Smooth muscle cell (in vitro differentiated cells): ENCODE data around the gene CCDC85B. TPM values are rescaled to one million over a fixed set of nuclear protein-coding genes. Genes with fewer than 3 reads are reported as not detected.

Source experiments
- DNase-seq: peaks from one replicate; lab custom pipeline; 2025; ENCODE audit not compliant: unreplicated experiment; lab: John Stamatoyannopoulos, UW
- H2AFZ ChIP-seq: fragments of 200-600 bp; sonication (generic); 2 replicates; pipeline ENCODE4 v1.6.0; 2016; ENCODE audit warnings: antibody characterized with exemption, low read depth, mild to moderate bottlenecking
- H3F3A ChIP-seq: fragments of 200-600 bp; sonication (generic); 2 replicates; pipeline ENCODE4 v1.6.0; 2017; ENCODE audit warnings: antibody characterized with exemption, low read depth
- H3K27ac ChIP-seq: fragments of 200-600 bp; sonication (generic); 2 replicates; pipeline ENCODE4 v1.5.1; 2016; ENCODE audit warnings: low read depth, mild to moderate bottlenecking
- H3K27me3 ChIP-seq: fragments of 200-600 bp; sonication (generic); 2 replicates; pipeline ENCODE4 v1.6.1; 2016; ENCODE audit warnings: low read depth, mild to moderate bottlenecking
- H3K36me3 ChIP-seq: fragments of 200-600 bp; sonication (generic); 2 replicates; pipeline ENCODE4 v1.5.1; 2016; ENCODE audit warnings: low read depth
- H3K4me1 ChIP-seq: fragments of 200-600 bp; sonication (generic); 2 replicates; pipeline ENCODE4 v1.5.1; 2016; ENCODE audit warnings: low read depth
- H3K4me2 ChIP-seq: fragments of 200-600 bp; sonication (generic); 2 replicates; pipeline ENCODE4 v1.6.0; 2016; ENCODE audit warnings: mild to moderate bottlenecking
- H3K4me3 ChIP-seq: fragments of 200-600 bp; sonication (generic); 2 replicates; pipeline ENCODE4 v1.5.1; 2016; ENCODE audit warnings: mild to moderate bottlenecking
- H3K79me2 ChIP-seq: fragments of 200-600 bp; sonication (generic); 2 replicates; pipeline ENCODE4 v1.6.0; 2016; ENCODE audit warnings: low read depth, mild to moderate bottlenecking
- H3K9ac ChIP-seq: fragments of 200-600 bp; sonication (generic); 2 replicates; pipeline ENCODE4 v1.6.0; 2016; ENCODE audit warnings: low read depth
- H3K9me3 ChIP-seq: fragments of 200-600 bp; sonication (generic); replicated peaks from 2 replicates; pipeline ENCODE4 v1.5.1; 2016; ENCODE audit warnings: low read depth
- H4K20me1 ChIP-seq: fragments of 200-600 bp; sonication (generic); 2 replicates; pipeline ENCODE4 v1.6.0; 2016; ENCODE audit warnings: low read depth
- WGBS: methylation state at CpG from one replicate; pipeline ENCODE4 v1.1.7; 2016; ENCODE audit warnings: low lambda C conversion rate; 5-methylcytosine and 5-hydroxymethylcytosine counted together
- polyA plus RNA-seq: library from polyadenylated mRNA; unstranded; fragments of >200 nt; fragmentation: Nextera tagmentation; extraction: Ambion mirVana; gene quantifications from 2 replicates; pipeline ENCODE4 v1.2.1, GENCODE V29; 2016
- total RNA-seq: library from RNA; depleted of rRNA; stranded (reverse); fragments of >200 nt; gene quantifications from 2 replicates; pipeline ENCODE4 v1.2.3, GENCODE V29; 2014
- TF ChIP-seq, protein P1 (sequence below): fragments of 200-600 bp; sonication (generic); IDR thresholded peaks from 2 replicates; pipeline ENCODE4 v1.5.1; 2017; ENCODE audit warnings: borderline replicate concordance, mild to moderate bottlenecking, antibody characterized with exemption; ENCODE audit not compliant: insufficient read depth, poor library complexity, severe bottlenecking

CCDC85B gene
- total and polyA plus RNA-seq, 2 experiments from 2014 or later, result 19.5 to 55.7 TPM

DNA sequence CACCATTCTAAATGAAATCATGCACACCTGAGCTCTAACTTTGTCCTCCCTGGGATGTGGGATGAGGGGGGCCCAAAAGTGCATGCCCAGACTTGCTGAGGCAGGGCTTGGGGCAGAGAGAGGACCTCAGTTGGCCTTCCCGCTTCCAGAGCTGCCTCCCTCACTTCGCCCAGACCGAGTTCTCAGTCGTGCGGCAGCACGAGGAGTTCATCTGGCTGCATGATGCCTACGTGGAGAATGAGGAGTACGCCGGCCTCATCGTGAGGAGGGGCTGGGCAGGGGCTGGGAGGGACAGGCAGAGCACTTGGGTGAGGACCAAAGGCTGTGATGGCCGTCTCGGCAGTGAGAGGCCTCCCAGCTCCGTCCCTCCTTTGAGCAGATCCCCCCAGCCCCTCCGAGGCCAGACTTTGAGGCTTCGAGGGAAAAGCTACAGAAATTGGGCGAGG is 40.7 kb upstream of the CCDC85B start:
- Histone ChIP-seq H3K9ac (no peak overlapping the region), H3F3A (peaks cover 26% of the 10 kb centered on the region)

DNA sequence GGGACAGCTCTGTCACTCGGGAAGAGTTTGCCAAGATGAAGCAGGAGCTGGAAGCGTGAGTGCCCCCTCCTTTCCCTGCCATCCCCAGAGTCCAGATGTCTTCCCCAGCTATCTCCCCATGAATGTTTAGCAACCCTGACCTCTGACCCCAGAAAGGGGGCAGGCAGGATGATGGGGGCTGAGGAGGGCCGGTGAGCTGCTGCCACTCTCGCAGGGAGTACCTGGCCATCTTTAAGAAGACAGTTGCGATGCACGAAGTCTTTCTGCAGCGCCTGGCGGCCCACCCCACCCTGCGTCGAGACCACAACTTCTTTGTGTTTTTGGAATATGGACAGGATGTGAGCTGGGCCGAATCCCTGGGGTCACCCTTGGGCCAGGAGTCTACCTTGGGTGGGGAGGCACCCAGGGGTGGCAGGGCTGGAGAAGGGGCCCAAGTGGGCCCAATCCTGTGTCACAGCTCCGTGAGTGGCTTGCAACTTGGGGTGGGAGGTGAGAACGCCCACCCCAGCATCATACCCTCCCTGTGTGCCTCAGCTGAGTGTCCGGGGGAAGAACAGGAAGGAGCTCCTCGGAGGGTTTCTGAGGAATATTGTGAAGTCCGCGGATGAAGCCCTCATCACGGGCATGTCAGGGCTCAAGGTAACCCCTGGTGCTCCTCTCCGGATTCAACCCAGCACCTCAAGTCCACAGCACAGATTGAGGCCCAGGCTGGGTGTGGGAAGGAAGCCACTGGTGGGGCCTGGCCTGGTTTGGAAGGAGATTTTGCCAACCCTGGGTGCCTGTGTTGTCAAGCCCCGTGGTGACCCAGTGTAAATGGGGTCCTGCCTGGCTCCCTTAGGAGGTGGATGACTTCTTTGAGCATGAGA is 40.0 kb upstream of the CCDC85B start:
- DNase-seq, result no peak
- Histone ChIP-seq H4K20me1 (peaks cover 49% of the 10 kb centered on the region), H3K79me2 (peaks cover 27% of the 10 kb centered on the region), H3K4me3 (no peak overlapping the region), H3K27ac (no peak overlapping the region), H3K36me3 (peaks cover 10% of the 10 kb centered on the region), H3F3A (peaks cover 29% of the 10 kb centered on the region), H3K9ac (no peak overlapping the region), H2AFZ (no peak overlapping the region), H3K9me3 (no peaks in the 10 kb centered on the region), H3K4me2 (no peak overlapping the region), H3K4me1 (no peaks in the 10 kb centered on the region), H3K27me3 (no peaks in the 10 kb centered on the region)
- TF ChIP-seq, protein P1, sequence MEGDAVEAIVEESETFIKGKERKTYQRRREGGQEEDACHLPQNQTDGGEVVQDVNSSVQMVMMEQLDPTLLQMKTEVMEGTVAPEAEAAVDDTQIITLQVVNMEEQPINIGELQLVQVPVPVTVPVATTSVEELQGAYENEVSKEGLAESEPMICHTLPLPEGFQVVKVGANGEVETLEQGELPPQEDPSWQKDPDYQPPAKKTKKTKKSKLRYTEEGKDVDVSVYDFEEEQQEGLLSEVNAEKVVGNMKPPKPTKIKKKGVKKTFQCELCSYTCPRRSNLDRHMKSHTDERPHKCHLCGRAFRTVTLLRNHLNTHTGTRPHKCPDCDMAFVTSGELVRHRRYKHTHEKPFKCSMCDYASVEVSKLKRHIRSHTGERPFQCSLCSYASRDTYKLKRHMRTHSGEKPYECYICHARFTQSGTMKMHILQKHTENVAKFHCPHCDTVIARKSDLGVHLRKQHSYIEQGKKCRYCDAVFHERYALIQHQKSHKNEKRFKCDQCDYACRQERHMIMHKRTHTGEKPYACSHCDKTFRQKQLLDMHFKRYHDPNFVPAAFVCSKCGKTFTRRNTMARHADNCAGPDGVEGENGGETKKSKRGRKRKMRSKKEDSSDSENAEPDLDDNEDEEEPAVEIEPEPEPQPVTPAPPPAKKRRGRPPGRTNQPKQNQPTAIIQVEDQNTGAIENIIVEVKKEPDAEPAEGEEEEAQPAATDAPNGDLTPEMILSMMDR, result no peak
- 95% methylated on average over 20 of the region's 20 CpGs for WGBS

More for the DNA sequence above, 40.7 kb upstream of the CCDC85B start:
- 77% methylated on average over 16 of the region's 16 CpGs for WGBS
- peaks cover 9% of the 10 kb centered on the region for H3K36me3 ChIP-seq
- H3K27ac ChIP-seq, result no peak overlapping the region
- TF ChIP-seq, protein P1, result no peak
- no peak overlapping the region for H3K4me2 ChIP-seq
- H3K79me2 ChIP-seq, result peaks cover 20% of the 10 kb centered on the region
- H3K9me3 ChIP-seq, result no peaks in the 10 kb centered on the region
- no peaks in the 10 kb centered on the region for H3K4me1 ChIP-seq
- no peak overlapping the region for H2AFZ ChIP-seq
- DNase-seq, result no peak
- H4K20me1 ChIP-seq, result peaks cover 43% of the 10 kb centered on the region
- no peak overlapping the region for H3K4me3 ChIP-seq
- no peaks in the 10 kb centered on the region for H3K27me3 ChIP-seq

- Histone ChIP-seq H3F3A (peaks cover 29% of the 10 kb centered on the region), H4K20me1 (peaks cover 56% of the 10 kb centered on the region), H3K9me3 (no peaks in the 10 kb centered on the region), H2AFZ (no peak overlapping the region), H3K36me3 (peaks cover 10% of the 10 kb centered on the region), H3K4me1 (peaks cover 5% of the 10 kb centered on the region), H3K4me3 (no peak overlapping the region), H3K4me2 (no peak overlapping the region), H3K9ac (no peak overlapping the region), H3K79me2 (peaks cover 34% of the 10 kb centered on the region), H3K27ac (no peak overlapping the region), H3K27me3 (no peaks in the 10 kb centered on the region)
- DNase-seq, result no peak
- TF ChIP-seq, protein P1, result peak; percentile 51
- WGBS, result 93% methylated on average over 14 of the region's 14 CpGs
Measured at GRCh38 chr11:65851083-65851579, 39.3 kb upstream of the CCDC85B start.
